ENCODE results near the gene PLEKHO1.
A peak's percentile ranks its signal among the peaks of the same experiment; 100 is the strongest.
"Not testable (repeated sequence)": the region's sequence is repeated elsewhere in the genome, so short reads cannot be mapped to it uniquely, and the experiment has no call there.

PLEKHO1 gene

DNA sequence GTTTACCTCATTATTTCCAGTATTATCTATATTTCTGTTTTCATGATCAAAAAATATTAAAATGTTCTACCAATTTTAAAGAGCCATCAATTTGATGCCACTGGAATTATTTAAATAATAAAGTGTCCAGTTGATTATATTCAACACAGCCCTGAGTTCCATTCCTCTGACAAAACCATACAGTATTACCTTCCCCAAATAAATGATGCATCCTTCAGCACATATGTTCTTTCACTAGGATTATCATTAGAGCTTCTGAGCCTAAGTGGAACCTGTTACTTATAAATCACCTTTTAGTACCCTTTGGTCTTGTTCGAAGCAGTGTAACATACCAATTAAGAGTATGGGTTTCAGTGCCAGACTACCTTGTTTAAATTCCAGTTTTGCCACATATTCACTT, 17.3 kb upstream of the PLEKHO1 start:
- H3K4me3 ChIP-seq (ENCODE audit: low read length), result no peak overlapping the region
- no peaks in the 10 kb centered on the region for H3K4me1 ChIP-seq (ENCODE audit: control insufficient read depth, insufficient read depth, low read length)
- no peaks in the 10 kb centered on the region for H3K27me3 ChIP-seq (ENCODE audit: control insufficient read depth, insufficient read depth, low read length)
- no peak overlapping the region for H3K27ac ChIP-seq (ENCODE audit: low read depth, low read length)
- no peaks in the 10 kb centered on the region for H3K36me3 ChIP-seq (ENCODE audit: control insufficient read depth, insufficient read depth, low read length)
- H3K9ac ChIP-seq (ENCODE audit: low read length), result no peak overlapping the region

DNA sequence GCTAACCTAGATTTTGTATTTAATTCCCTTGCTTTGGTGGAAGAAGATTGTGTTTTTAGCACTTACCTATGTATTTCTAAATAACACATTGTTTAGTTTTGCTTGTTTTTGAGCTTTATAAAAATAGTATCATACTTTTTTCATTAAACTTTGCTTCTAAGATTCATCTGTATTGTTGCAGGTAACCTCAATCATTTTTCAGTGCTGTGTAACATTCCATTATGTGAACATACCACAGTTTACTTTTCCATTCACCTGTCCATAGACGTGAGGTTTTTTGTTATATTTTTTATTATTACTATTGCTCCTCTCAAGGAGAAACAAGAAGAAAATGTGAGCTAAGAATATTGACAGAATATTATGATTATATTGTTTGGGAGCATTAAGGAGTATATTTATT, 15.2 kb upstream of the PLEKHO1 start:
- Histone ChIP-seq H3K36me3 (ENCODE audit: control insufficient read depth, insufficient read depth, low read length) (no peaks in the 10 kb centered on the region), H3K27me3 (ENCODE audit: control insufficient read depth, insufficient read depth, low read length) (no peaks in the 10 kb centered on the region), H3K4me1 (ENCODE audit: control insufficient read depth, insufficient read depth, low read length) (no peaks in the 10 kb centered on the region), H3K4me3 (ENCODE audit: low read length) (no peak overlapping the region), H3K27ac (ENCODE audit: low read depth, low read length) (no peak overlapping the region), H3K9ac (ENCODE audit: low read length) (no peak overlapping the region)

GRCh38 chr1:150135400-150135799, 14.3 kb upstream of the PLEKHO1 start:
- not testable (repeated sequence) for H3K27ac ChIP-seq (ENCODE audit: low read depth, low read length); H3K4me3 ChIP-seq (ENCODE audit: low read length); H3K36me3 ChIP-seq (ENCODE audit: control insufficient read depth, insufficient read depth, low read length); H3K27me3 ChIP-seq (ENCODE audit: control insufficient read depth, insufficient read depth, low read length); H3K9ac ChIP-seq (ENCODE audit: low read length); H3K4me1 ChIP-seq (ENCODE audit: control insufficient read depth, insufficient read depth, low read length)

- H3K36me3 ChIP-seq (ENCODE audit: control insufficient read depth, insufficient read depth, low read length), result no peaks in the 10 kb centered on the region
- no peaks in the 10 kb centered on the region for H3K27me3 ChIP-seq (ENCODE audit: control insufficient read depth, insufficient read depth, low read length)
- H3K9ac ChIP-seq (ENCODE audit: low read length), result no peak overlapping the region
- H3K4me1 ChIP-seq (ENCODE audit: control insufficient read depth, insufficient read depth, low read length), result no peaks in the 10 kb centered on the region
- H3K4me3 ChIP-seq (ENCODE audit: low read length), result no peak overlapping the region
- H3K27ac ChIP-seq (ENCODE audit: low read depth, low read length), result no peak overlapping the region
Measured at GRCh38 chr1:150138044-150138443, 11.7 kb upstream of the PLEKHO1 start.

DNA sequence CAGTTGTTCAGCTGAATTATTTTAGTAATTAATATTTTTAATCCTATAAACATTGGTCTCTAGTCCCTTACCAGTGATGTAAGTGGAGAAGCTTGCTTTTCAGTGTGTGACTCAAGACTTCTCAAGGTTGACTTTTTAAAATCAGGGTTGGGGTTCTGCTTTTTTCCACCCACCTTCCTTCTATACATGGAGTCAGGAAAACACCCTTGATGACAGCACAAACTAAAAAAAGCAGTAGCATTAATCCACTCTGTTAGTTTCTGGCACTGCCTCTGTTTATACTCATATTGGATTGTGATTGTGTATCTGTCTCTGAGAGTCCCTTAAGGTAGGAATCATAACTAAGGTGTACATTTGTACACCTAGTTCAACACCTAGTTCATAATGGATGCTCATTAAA, 8.3 kb upstream of the PLEKHO1 start:
- no peaks in the 10 kb centered on the region for H3K27me3 ChIP-seq (ENCODE audit: control insufficient read depth, insufficient read depth, low read length)
- H3K27ac ChIP-seq (ENCODE audit: low read depth, low read length), result no peak overlapping the region
- H3K9ac ChIP-seq (ENCODE audit: low read length), result no peak overlapping the region
- H3K4me3 ChIP-seq (ENCODE audit: low read length), result no peak overlapping the region
- no peaks in the 10 kb centered on the region for H3K36me3 ChIP-seq (ENCODE audit: control insufficient read depth, insufficient read depth, low read length)
- no peaks in the 10 kb centered on the region for H3K4me1 ChIP-seq (ENCODE audit: control insufficient read depth, insufficient read depth, low read length)

DNA sequence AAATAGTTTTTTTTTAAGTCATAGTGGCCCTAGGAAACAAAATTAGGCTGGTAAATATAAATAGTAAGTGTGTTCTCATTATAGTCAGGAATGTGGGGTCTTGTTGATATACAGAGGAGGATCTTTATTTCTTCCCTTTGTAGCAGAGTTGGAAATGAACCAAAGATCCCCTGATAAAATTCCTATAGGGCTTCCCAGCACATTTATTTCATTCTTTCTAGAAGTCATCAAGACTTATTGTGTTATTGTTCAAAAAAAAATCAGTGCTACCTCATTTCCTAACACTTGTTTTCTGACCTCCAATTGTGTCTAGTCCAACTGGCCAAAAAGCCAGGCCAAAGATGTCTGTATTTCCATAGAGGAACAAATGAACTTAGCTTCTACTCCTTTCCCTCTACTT, 7.6 kb upstream of the PLEKHO1 start:
- Histone ChIP-seq H3K27me3 (ENCODE audit: control insufficient read depth, insufficient read depth, low read length) (no peaks in the 10 kb centered on the region), H3K36me3 (ENCODE audit: control insufficient read depth, insufficient read depth, low read length) (no peaks in the 10 kb centered on the region), H3K27ac (ENCODE audit: low read depth, low read length) (no peak overlapping the region), H3K4me3 (ENCODE audit: low read length) (no peak overlapping the region), H3K9ac (ENCODE audit: low read length) (no peak overlapping the region), H3K4me1 (ENCODE audit: control insufficient read depth, insufficient read depth, low read length) (no peaks in the 10 kb centered on the region)

DNA sequence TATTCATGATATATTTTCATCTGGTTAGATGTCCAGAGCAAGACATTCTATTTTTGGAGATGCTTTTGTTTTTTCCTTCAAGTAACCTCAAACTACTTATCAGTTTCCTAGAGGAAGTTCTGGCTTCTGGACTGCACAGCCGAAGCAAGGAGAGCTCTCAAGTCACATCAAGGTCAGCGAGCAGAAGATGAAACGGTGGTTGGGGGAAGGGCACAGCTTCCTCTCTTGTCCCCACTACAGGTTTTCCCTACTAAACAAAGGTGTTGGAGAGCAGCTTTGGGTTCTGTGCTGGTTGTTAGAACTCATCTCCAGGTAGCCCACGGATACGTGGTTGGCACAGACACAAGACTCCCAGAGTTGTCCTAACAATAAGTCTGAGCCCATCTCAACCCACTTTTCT, 5.1 kb upstream of the PLEKHO1 start:
- no peak overlapping the region for H3K4me3 ChIP-seq (ENCODE audit: low read length)
- peaks cover 6% of the 10 kb centered on the region for H3K4me1 ChIP-seq (ENCODE audit: control insufficient read depth, insufficient read depth, low read length)
- H3K9ac ChIP-seq (ENCODE audit: low read length), result no peak overlapping the region
- no peaks in the 10 kb centered on the region for H3K27me3 ChIP-seq (ENCODE audit: control insufficient read depth, insufficient read depth, low read length)
- no peaks in the 10 kb centered on the region for H3K36me3 ChIP-seq (ENCODE audit: control insufficient read depth, insufficient read depth, low read length)
- no peak overlapping the region for H3K27ac ChIP-seq (ENCODE audit: low read depth, low read length)

DNA sequence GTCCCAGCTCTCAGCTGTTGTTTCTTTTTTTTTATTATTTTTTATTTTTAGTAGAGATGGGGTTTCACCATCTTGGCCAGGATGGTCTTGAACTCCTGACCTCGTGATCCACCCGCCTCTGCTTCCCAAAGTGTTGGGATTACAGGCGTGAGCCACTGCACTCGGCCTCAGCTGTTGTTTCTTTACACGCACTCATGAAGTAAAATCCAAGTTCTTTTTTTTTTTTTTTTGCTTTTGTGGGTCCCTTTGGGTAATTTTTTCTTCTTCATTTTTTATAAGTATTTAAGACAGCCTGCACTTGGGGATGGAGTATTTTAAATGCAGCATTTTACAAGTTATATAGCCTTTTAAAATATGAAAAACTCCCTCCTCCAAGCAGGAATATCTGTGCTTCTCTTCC, 3.7 kb upstream of the PLEKHO1 start:
- not testable (repeated sequence) for H3K4me3 ChIP-seq (ENCODE audit: low read length); H3K36me3 ChIP-seq (ENCODE audit: control insufficient read depth, insufficient read depth, low read length); H3K9ac ChIP-seq (ENCODE audit: low read length); H3K27ac ChIP-seq (ENCODE audit: low read depth, low read length); H3K27me3 ChIP-seq (ENCODE audit: control insufficient read depth, insufficient read depth, low read length); H3K4me1 ChIP-seq (ENCODE audit: control insufficient read depth, insufficient read depth, low read length)

DNA sequence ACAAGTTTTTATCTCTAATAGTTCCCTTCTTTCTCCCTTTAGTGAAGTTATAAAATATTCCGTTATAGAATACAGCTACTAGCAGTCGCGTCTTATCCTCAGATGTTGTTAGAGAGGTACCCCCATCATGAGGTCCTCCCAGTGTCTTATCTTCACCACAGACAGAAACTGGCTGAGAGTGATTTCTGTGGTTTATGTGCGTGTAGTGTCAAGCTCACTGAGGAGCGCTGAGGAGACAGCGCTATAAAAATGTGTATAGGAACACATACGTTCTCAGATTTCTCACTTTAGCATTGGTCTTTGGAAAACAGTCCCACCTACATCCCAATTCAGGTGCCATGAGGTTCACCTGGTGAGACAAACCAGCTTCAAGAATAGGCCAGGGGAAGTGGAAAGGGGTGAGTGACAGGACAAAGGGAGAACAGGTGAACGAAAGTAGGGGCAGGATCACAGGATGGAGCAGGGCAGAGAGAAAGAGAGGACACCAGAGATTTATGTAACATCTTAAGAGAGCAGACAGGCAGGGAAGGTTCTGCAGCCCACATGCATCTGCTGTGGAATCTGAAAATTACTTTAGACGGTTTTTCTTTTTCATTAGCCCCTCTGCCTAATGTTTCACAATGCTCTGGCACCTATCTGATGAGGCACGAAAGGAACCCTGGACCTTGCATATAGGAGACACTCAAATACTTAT, 2.7 kb upstream of the PLEKHO1 start:
- H3K4me1 ChIP-seq (ENCODE audit: control insufficient read depth, insufficient read depth, low read length), result peaks cover 6% of the 10 kb centered on the region
- H3K27ac ChIP-seq (ENCODE audit: low read depth, low read length), result no peak overlapping the region
- peaks cover 2% of the 10 kb centered on the region for H3K36me3 ChIP-seq (ENCODE audit: control insufficient read depth, insufficient read depth, low read length)
- H3K9ac ChIP-seq (ENCODE audit: low read length), result no peak overlapping the region
- H3K4me3 ChIP-seq (ENCODE audit: low read length), result no peak overlapping the region
- peaks cover 5% of the 10 kb centered on the region for H3K27me3 ChIP-seq (ENCODE audit: control insufficient read depth, insufficient read depth, low read length)

DNA sequence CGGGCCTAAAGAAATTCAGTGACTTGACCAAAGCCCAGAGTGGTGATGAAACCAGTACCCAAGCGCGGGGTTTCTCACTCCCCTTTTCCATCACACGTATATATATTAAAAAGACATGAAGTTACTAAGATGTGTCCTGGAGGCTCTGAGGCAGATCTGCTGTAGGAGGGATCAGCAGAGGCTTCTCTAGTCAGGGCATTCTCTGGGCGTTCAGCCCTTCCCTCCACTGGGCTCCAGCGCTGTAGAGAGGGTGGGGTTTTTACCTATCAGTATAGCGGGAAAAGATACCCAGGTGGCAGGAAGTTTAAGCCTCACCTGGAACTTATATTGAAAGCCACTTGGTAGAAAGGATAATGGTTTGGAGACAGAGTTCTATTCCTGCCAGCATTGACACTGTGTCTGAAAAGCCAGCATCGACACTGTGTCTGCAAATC, 862 bp upstream of the PLEKHO1 start:
- peak overlapping the region; percentile 83 for H3K4me3 ChIP-seq (ENCODE audit: low read length)
- peaks cover 5% of the 10 kb centered on the region for H3K36me3 ChIP-seq (ENCODE audit: control insufficient read depth, insufficient read depth, low read length)
- peaks cover 14% of the 10 kb centered on the region for H3K4me1 ChIP-seq (ENCODE audit: control insufficient read depth, insufficient read depth, low read length)
- H3K27ac ChIP-seq (ENCODE audit: low read depth, low read length), result peak overlapping the region; percentile 96
- peak overlapping the region; percentile 89 for H3K9ac ChIP-seq (ENCODE audit: low read length)
- peaks cover 5% of the 10 kb centered on the region for H3K27me3 ChIP-seq (ENCODE audit: control insufficient read depth, insufficient read depth, low read length)

DNA sequence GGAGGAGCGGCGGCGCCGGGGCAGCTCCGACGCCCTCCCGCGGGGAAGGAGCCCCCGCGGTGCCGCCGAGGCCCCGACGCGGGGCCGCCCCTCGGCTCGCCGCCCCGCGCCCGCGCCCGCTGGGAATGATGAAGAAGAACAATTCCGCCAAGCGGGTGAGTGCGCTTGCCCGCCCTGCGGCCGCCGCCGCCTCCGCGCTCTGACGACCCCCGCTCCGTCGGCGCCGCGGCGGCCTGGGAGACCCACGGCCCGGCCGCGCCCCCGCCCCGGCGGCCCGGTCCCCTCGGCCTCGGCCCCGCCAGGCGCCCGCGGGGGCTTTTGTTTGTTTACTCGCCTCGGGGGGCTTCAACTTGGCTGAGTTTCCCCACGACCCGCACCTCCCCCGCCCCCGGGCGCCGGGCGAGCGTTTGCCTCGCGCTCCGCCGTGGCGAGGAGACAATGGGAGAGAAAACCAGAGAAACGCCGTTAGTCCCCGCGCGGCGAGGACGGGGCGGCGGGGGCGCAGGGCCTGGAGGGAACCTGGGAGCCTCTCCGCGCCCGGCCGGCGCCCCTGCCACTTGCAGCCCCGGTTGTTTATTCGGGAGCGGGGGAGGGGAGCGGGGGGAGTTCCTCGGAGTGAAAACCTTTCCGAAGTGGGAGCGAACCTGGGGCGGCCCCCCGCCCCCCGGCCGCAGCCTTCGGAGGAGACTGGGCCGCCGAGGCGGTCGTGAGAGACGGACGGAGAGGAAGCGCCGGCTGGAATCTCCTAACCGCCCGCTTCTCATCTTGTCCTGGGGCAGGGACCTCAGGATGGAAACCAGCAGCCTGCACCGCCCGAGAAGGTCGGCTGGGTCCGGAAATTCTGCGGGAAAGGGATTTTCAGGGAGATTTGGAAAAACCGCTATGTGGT, 661 bp downstream of the PLEKHO1 start:
- H3K4me1 ChIP-seq (ENCODE audit: control insufficient read depth, insufficient read depth, low read length), result peaks cover 28% of the 10 kb centered on the region
- peak overlapping the region; percentile 97 for H3K9ac ChIP-seq (ENCODE audit: low read length)
- peaks cover 5% of the 10 kb centered on the region for H3K27me3 ChIP-seq (ENCODE audit: control insufficient read depth, insufficient read depth, low read length)
- H3K36me3 ChIP-seq (ENCODE audit: control insufficient read depth, insufficient read depth, low read length), result peaks cover 9% of the 10 kb centered on the region
- peak overlapping the region; percentile 91 for H3K4me3 ChIP-seq (ENCODE audit: low read length)
- peak overlapping the region; percentile 96 for H3K27ac ChIP-seq (ENCODE audit: low read depth, low read length)

DNA sequence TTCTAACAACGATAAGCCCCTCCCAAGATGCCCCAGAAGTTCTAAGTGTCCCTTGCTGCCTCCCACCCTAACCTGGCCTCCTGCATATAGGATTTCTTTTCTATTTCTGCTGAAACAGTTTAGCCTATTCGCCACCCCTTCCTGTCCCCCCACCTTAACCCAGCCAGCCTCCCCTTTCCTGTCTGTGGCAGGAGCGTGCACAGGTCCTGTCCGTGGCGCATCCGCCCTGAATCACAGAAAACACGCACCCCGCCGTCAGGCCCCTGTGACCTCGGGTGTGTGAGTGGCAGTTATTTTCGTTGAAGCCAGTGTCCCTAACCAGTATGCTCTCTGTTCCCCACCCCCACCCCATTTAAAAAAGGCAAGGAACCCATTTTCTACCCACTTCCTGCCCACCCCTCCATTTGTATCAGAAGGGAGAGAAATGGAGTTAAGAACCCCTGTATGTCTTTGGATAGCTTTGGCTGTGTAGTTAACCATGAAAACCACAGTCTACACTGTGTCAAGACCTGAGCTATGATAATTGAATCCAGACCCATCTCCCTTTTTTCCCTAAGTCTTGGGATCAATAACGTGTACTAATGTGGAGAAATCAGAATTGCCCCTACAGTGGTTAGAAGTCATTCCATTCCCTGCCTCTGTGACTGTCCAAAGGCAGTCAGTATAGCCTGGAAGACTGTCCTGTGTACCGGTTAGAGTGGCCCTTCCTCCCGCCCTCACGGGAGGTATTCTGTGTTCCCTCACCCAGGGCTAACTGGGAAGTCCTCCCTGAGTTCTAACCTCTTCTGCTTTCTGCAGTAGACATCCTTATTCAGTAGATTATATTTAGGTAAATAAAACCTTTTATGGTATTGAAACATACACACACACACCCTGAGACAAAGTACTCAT, 1.8 kb downstream of the PLEKHO1 start:
- Histone ChIP-seq H3K36me3 (ENCODE audit: control insufficient read depth, insufficient read depth, low read length) (peaks cover 17% of the 10 kb centered on the region), H3K27ac (ENCODE audit: low read depth, low read length) (peak overlapping the region; percentile 96), H3K4me1 (ENCODE audit: control insufficient read depth, insufficient read depth, low read length) (peaks cover 39% of the 10 kb centered on the region), H3K4me3 (ENCODE audit: low read length) (peak overlapping the region; percentile 91), H3K27me3 (ENCODE audit: control insufficient read depth, insufficient read depth, low read length) (peaks cover 5% of the 10 kb centered on the region), H3K9ac (ENCODE audit: low read length) (peak overlapping the region; percentile 97)
